ENCODE results near the gene RASSF10.

Gene RASSF10

DNA sequence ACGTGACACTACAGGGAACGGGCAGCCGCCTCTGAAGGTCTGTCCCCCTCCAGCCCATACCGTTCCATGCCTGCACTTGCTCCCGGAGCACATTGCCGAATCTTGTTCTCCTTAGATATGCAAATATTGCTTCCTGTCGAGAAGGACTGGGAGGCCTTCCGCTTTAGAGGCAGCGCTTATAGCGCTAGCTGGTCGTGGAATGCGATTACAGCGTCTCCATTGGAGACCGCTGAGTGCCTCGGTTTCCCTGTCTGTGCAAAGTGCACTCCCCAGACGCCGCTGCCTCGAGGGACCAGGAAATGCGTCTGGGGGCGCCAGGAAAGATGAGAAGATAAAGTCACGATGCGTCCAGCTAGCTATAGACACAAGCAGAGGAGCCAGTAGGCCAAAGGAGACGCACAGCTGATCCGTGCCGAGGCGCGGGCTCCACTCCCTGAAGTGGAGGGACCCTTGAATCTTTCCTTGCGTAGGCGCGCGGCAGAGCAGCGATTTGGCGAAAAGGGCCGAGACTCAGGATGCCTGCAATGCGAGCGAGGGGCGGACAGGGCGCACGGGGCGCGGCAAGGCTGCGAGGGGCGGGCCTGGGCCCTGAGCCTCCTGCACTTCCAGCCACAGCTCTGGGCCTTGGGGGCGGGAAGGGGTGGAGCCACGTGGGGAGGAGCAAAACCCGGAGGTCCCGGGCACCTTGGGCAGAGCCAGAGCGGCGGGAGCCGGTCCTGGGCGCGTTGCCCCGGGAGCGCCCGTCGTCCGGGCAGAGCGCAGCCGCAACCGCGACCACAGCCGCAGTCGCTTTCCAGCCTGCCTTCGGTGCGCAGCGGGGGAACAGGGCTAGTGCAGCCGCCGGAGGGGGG lies at the start of gene RASSF10:
Gene RASSF10, plus strand, starts transcription at position 692 of the 851 bp plus-strand sequence. CDS start 261 bp downstream, outside the sequence.
- no peak for DNase-seq

DNA sequence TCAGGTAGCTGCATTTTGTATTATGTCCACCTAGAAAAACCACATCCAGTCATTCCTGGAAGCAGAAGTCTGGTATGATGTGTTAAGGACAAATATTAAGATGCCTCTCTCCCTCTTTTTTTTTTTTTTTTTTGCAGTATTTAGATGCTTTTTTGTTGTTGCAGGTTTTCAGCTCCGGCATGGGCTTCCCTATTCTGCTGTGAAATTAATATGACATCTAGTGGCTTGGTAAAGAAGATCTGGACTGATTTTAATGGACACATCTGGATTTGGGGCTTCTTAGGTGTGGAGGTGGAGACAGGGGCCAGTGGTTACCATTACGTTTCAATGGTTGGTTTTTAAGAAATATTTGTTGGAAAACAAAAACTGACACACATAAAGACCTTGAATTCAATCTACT lies 47.5 kb upstream of the RASSF10 start:
- DNase-seq: no peak

GRCh38 chr11:12962306-12962705 lies 46.8 kb upstream of the RASSF10 start:
- no peak for DNase-seq

DNA sequence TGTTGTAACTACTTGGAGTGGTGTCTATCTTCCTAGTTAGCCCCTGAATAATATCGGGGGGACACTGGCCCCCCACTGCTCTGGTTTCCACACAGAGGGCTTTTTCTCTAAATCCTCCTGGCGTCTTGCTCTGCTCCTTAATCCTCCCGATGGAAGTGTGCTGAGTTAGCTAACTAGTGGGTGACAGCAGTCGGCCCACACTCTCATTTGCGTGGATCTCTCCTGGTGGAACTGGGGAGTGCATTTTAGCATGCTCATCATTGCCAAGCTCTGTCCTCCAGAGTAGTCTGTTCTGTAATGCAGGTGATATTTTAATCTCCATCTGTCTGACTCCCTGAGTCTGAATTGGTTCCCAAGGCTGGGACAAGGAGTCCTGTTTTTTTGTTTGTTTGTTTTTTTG lies 46.1 kb upstream of the RASSF10 start:
- DNase-seq: no peak

DNA sequence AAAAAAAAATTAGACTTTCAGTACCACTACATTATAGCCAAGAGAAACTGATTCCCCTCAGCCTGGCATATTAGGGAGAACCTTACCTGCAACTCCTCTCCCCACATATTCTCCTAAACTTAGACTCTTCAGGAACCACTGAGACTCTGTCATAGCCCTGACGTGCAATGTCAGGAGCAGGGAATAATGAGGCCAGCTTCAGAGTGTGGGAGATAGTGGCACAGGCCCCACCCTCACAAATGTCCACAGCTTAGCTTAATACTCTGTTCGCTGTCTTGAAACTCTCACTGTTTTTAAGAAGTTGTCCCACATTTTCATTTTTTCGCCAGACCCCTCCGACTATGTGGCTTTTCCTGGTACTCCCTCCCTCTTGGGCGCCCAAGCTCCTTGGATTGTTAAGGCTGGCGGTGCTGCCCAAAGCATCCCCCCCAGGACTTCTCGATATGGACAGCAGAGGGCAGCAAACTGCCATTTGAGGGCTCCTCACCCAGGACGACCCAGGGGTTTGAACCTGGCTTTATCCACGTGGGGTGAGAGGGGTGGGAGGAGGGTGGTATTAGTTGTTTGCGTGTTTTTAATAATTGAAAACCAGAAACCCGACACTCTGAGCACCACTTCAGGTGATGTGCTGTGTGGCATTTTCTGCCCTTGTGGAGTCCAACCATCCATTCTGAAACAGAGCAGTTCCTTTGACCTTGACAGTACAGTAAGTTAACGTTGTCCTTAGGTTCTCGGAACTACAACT lies 45.2 kb upstream of the RASSF10 start:
- DNase-seq: no peak

DNA sequence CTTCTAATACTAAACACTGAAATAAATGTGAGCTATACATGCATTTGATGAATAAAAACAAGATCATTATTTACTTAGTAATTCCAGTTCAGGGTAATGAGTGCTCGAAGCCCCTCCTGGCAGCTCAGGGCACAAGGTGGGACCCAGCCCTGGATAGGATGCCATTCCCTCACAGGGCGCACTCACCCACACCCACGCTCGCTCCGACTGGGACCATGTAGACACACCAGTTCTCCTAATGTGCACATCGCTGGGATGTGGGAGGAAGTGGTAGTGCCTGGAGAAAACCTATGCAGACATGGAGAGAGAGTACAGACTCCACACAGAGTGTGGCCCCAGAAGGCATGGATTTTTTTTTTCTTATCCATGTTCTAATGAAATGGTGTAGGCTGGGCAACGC lies 44.5 kb upstream of the RASSF10 start:
- no peak for DNase-seq

DNA sequence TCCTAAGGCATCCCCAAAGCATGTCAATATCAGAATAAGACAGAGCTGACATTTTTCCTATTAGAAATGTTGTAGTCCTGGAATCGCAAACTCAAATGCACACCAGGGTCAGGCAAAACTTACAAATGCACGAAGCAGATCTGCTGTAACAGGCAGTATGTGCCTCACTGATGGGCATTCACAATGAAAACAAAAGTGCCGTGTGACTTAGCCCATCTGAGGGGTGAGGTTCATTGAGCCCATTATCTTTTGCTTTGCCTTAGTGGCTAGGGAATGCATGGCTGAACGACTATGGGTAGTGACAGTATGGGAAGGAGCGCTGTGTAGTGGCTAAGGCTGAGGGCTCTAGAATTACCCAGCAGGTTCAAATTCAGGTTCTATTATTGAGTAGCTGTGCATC lies 43.1 kb upstream of the RASSF10 start:
- no peak for DNase-seq

- no peak for DNase-seq
Measured at GRCh38 chr11:12968101-12968500, 41.0 kb upstream of the RASSF10 start.

DNA sequence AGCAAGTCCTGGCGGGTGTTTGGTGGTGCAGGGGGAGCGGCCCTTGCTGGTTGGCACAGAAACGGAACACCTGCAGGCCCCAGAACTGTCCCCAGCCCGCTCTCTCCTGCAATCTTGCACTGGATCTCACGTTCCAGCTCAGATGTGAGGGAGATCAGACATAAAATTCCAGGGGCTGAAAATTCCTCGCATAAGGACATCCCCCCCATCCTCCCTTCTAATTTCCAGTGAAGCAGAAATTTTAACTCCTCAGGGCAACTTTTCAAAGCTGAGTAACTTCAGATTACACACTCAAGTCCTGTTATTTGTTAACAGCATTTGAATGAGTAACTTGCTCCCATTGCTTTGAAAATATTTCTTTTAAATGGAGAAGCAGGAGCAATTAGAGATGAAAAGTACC lies 40.3 kb upstream of the RASSF10 start:
- no peak for DNase-seq

GRCh38 chr11:12971955-12972354 lies 37.2 kb upstream of the RASSF10 start:
- no peak for DNase-seq

- no peak for DNase-seq
Measured at GRCh38 chr11:12973528-12974181, 35.5 kb upstream of the RASSF10 start.

GRCh38 chr11:12975195-12975594 lies 33.9 kb upstream of the RASSF10 start:
- no peak for DNase-seq

DNA sequence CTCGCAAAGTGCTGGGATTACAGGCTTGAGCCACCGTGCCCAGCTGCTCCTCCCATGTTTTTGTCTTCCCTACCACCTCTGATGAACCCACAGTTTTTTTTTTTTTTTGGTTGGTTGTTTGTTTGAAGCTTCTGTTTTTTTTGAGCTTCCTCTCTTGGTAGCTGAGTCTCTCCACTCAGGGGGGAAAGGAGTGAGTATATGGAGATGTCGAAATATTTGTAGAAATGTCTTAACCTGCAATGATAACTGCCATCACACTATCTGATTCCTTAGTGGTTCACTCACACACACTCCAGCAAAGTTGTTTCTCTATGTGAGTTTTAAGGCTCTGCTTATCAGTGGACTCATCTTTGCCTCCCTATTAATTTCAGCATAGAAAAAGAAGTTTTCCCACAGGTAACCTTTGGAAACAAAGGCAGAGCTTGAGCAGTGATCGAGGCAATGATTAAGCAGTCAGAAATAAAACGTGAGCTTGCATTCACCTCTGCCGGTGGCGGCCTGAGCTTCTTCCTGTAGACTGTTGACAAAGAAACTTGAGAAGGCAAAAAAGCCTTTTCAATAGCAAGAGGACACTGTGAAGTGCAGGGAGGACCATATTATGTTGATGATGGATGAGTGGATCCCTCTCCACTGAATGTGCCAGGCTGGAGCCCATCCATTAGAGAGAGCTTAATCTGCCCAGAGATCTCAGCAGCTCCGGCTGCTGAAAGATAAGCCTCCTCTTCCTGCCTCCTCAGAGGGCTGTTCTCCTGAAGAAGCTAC lies 29.0 kb upstream of the RASSF10 start:
- DNase-seq: no peak

GRCh38 chr11:12981676-12982522 lies 27.2 kb upstream of the RASSF10 start:
- no peak for DNase-seq

DNA sequence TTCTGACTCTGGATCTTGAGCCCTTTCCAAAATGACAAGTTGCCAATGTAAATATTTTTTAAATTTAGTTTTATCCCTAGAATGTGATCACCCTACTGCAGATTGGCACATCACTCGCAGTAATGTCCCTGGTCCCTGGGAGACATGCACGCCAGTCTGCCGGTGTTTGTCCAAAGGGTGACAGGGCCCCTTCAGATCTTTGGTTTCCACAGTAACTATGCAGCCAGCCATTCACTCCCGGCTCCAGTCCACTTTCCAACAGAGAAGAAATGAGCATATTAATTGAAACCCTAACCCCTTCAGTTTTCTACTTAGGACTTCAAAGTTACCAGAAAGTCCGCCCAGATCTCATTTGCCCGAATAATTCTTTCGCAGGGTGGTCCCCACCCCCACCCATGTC lies 25.8 kb upstream of the RASSF10 start:
- no peak for DNase-seq

DNA sequence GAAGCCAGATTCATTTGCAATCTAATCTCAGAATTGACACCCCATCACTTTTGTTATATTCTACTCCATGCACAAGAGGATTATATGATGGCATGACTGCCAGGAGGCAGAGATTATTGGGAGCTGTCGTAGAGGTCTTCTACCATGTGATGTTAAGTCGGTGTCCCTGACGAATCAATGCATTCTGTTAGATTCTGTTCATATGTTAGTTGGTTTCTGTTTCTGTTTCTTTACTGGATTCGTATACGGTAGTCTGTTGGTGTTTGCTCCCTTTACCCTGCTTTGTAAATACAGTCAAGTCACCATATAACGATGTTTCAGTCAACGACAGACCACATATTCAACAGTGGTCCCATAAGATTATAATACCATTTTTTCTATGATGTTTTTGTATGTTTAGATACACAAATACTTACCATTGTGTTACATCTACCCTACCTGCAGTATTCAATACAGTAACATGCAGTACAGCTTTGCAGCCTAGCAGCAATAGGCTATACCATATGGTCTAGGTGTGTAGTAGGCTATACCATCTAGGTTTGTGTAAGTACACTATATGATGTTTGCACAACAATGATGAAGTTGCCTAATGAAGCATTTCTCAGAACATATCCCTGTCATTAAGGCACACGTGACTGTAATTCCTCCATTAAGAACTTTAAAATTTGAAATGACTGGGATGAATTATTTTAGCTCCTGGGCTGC lies 22.8 kb upstream of the RASSF10 start:
- DNase-seq: no peak

- DNase-seq: no peak
Measured at GRCh38 chr11:12989428-12990161, 19.5 kb upstream of the RASSF10 start.

GRCh38 chr11:12990162-12990480 lies 19.0 kb upstream of the RASSF10 start:
- no peak for DNase-seq

DNA sequence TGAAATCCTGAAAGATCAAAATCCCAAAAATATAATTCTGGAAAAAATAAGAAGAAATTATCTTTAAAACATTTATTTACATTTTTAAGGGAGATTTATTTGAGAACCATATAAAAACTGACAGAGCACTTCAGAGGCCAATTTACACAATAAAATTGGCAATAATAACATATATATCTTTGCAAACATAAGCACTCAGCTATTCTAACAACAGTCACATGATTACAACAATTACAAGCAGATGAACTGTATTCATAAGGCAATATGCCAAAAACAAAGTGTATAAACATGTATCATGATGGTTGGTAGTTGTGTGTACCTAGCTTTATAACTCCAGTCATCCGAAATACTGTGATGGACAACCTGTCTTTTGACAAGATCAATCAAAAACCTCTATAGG lies 17.7 kb upstream of the RASSF10 start:
- no peak for DNase-seq

GRCh38 chr11:12993626-12994025 lies 15.5 kb upstream of the RASSF10 start:
- no peak for DNase-seq

- no peak for DNase-seq
Measured at GRCh38 chr11:12994476-12994875, 14.6 kb upstream of the RASSF10 start.

Measured in GOT3 (cell line).